Endothelial cell of umbilical vein (primary cell): Measurements from ENCODE around the gene CALU. TPM values are rescaled to one million over a fixed set of nuclear protein-coding genes. Genes with fewer than 3 reads are reported as not detected.

Source experiments
- BruUV-seq: library from RNA; stranded (reverse); fragments of 400-500 nt; replicated peaks from 2 replicates; lab custom pipeline; 2021; lab: Mats Ljungman, UMichigan
- CTCF ChIA-PET: fragments of 300-600, 350-600 bp; sonication (Branson Sonifier 250); formaldehyde crosslinking; loops from one replicate; lab custom pipeline; 2021; ENCODE audit warnings: antibody characterized with exemption, inconsistent platforms; lab: Charles Lee
- POLR2A ChIA-PET: fragments of 300-600, 350-600 bp; sonication (Branson Sonifier 250); formaldehyde crosslinking; loops from one replicate; lab custom pipeline; 2021; ENCODE audit warnings: antibody characterized with exemption, inconsistent platforms; lab: Charles Lee
- DNase-seq: peaks from one replicate; pipeline ENCODE4 v3.0.0-alpha.2; 2011; ENCODE audit warnings: low read depth, low spot score
- FAIRE-seq: peaks from 2 replicates; lab custom pipeline; 2011; peaks lifted over from hg19 to GRCh38; lab: Jason Lieb, UNC
- H2AFZ ChIP-seq: 2 replicates; pipeline ENCODE4 v1.6.0; 2012; ENCODE audit warnings: low read depth, low read length, control low read depth, inconsistent platforms
- H3K27ac ChIP-seq: 2 replicates; pipeline ENCODE4 v1.5.1; 2011; ENCODE audit warnings: low read depth, mild to moderate bottlenecking, control low read depth, low read length, moderate library complexity; ENCODE audit not compliant: insufficient read depth
- H3K27me3 ChIP-seq, 2 experiments: 2 replicates each; pipeline versions ENCODE4 v1.6.0 to v1.6.1; 2011; ENCODE audit warnings: low read length in 2 of 2, mixed read lengths in 1 of 2; ENCODE audit not compliant: control insufficient read depth in 2 of 2, insufficient read depth in 2 of 2
- H3K36me3 ChIP-seq, 2 experiments: 2 replicates in 1 of 2; 3 replicates in 1 of 2; pipeline ENCODE4 v1.5.1; 2011; ENCODE audit warnings: low read length in 2 of 2, mild to moderate bottlenecking in 1 of 2, moderate library complexity in 1 of 2; ENCODE audit not compliant: control insufficient read depth in 2 of 2, insufficient read depth in 2 of 2; ENCODE audit errors: extremely low read depth in 1 of 2
- H3K4me1 ChIP-seq: 3 replicates; pipeline ENCODE4 v1.5.1; 2011; ENCODE audit warnings: mild to moderate bottlenecking, low read length; ENCODE audit not compliant: control insufficient read depth, insufficient read depth; ENCODE audit errors: extremely low read depth
- H3K4me2 ChIP-seq: 2 replicates; pipeline ENCODE4 v1.6.1; 2011; ENCODE audit warnings: low read length, control low read depth, mixed read lengths; ENCODE audit not compliant: insufficient read depth
- H3K4me3 ChIP-seq, 3 experiments: fragments of 200-600 bp in 1 of 3; sonication (generic), shearing (Covaris generic) in 1 of 3; replicated peaks in 1 of 3; 2 replicates each; pipeline ENCODE4 v1.5.1; 2011 to 2016; ENCODE audit warnings: control low read depth in 3 of 3, low read length in 3 of 3, mild to moderate bottlenecking in 2 of 3, inconsistent platforms in 1 of 3, low read depth in 1 of 3, moderate library complexity in 1 of 3; ENCODE audit not compliant: insufficient read depth in 1 of 3
- H3K79me2 ChIP-seq: 2 replicates; pipeline ENCODE4 v1.6.0; 2012; ENCODE audit warnings: low read length, inconsistent platforms; ENCODE audit not compliant: control insufficient read depth, insufficient read depth
- H3K9ac ChIP-seq: replicated peaks from 2 replicates; pipeline ENCODE3; 2011; ENCODE audit warnings: low read length, control low read depth; ENCODE audit not compliant: insufficient read depth; ENCODE audit errors: extremely low read depth
- H3K9me1 ChIP-seq: replicated peaks from 3 replicates; pipeline ENCODE4 v1.6.0; 2011; ENCODE audit warnings: mild to moderate bottlenecking, low read length; ENCODE audit not compliant: control insufficient read depth, insufficient read depth; ENCODE audit errors: extremely low read depth
- H3K9me3 ChIP-seq: replicated peaks from 2 replicates; pipeline ENCODE4 v1.5.1; 2012; ENCODE audit warnings: low read length, inconsistent platforms; ENCODE audit not compliant: control insufficient read depth, insufficient read depth
- H4K20me1 ChIP-seq: replicated peaks from 2 replicates; pipeline ENCODE3; 2011; ENCODE audit warnings: mild to moderate bottlenecking, low read length; ENCODE audit not compliant: control insufficient read depth, insufficient read depth; ENCODE audit errors: extremely low read depth
- GATA2 ChIP-seq: IDR thresholded peaks from 2 replicates; pipeline ENCODE4 v1.7.0; 2011; ENCODE audit warnings: low read depth, mild to moderate bottlenecking, moderate library complexity, mixed read lengths, low read length; ENCODE audit not compliant: insufficient read length, insufficient read depth
- JUN ChIP-seq: IDR thresholded peaks from 2 replicates; pipeline ENCODE4 v1.6.1; 2011; ENCODE audit warnings: borderline replicate concordance, low read depth; ENCODE audit not compliant: insufficient read length, insufficient read depth
- POLR2AphosphoS5 ChIP-seq: IDR thresholded peaks from 2 replicates; pipeline ENCODE4 v1.6.1; 2012; ENCODE audit warnings: low read depth, mild to moderate bottlenecking, control low read depth, low read length, moderate library complexity; ENCODE audit not compliant: insufficient read depth
- dilution Hi-C: fragments of 300-500 bp; cut with MboI; formaldehyde crosslinking; loops from one replicate; pipeline ENCODE4 v1.15.0; 2019; ENCODE audit warnings: low sequenced_read_pairs; ENCODE audit not compliant: extremely low pct_ligation_motif_present
- intact Hi-C: fragments of 100-400 bp; cut with micrococcal nuclease; formaldehyde crosslinking; loops from one replicate; pipeline ENCODE4 v1.10.0; 2022
- polyA plus RNA-seq, 4 experiments: library from polyadenylated mRNA; depleted of rRNA in 3 of 4; stranded (reverse) in 3 of 4; unstranded in 1 of 4; fragments of >200 nt; gene quantifications; 2 replicates each; pipeline versions ENCODE4 v1.2.1 to v1.2.3, GENCODE V29; 2011 to 2012; ENCODE audit warnings: missing spikeins in 1 of 4
- total RNA-seq: library from RNA; stranded (reverse); gene quantifications from 2 replicates; pipeline ENCODE4 v1.2.3, GENCODE V29; 2021
- TF ChIP-seq, protein P1 (sequence below), 2 donors: IDR thresholded peaks; 1 replicate in 1 of 2; 2 replicates in 1 of 2; pipeline ENCODE4 v1.5.1; 2011; ENCODE audit warnings: low read length in 2 of 2, mild to moderate bottlenecking in 2 of 2, moderate library complexity in 2 of 2, control low read depth in 1 of 2, inconsistent platforms in 1 of 2, low read depth in 1 of 2; ENCODE audit not compliant: insufficient read depth in 1 of 2; ENCODE audit errors: extremely low read depth in 1 of 2

The CALU gene
- total and polyA plus RNA-seq, 2 donors (not counting 3 experiments of a cell fraction or from before 2014, with no cell fraction given), result 135 to 257 TPM

DNA sequence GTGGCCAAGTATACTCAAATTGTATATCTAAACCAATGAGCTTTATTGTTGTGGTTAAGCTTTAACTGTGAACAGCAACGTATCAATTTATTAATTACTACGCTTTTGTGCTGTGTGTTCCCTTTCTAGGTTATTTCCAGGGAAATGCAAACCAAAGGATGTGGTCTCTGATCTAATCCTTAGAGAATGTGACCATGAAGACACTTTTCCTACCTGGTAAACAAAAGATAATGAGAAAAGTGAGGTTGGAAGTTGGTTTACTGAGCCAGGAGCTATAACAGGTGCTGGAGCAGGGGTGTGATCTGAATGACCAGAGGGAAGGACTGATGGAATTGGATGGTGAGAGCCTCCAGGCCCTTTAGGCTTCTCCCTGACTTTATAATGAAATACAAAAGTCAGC lies 25.4 kb upstream of the CALU start:
- Histone ChIP-seq H3K9me3 (no peaks in the 10 kb centered on the region), H3K4me3 (no peak overlapping the region), H3K79me2 (no peaks in the 10 kb centered on the region), H2AFZ (no peak overlapping the region), H3K27ac (no peak overlapping the region), H3K9me1 (no peaks in the 10 kb centered on the region), H3K27me3 (no peaks in the 10 kb centered on the region), H4K20me1 (no peaks in the 10 kb centered on the region), H3K36me3 (no peaks in the 10 kb centered on the region), H3K9ac (no peak overlapping the region), H3K4me1 (peaks cover 8% of the 10 kb centered on the region), H3K4me2 (no peak overlapping the region)
- no peak for FAIRE-seq
- ChIA-PET CTCF (interaction anchor here (2.4 kb wide), 1 partner anchor 11 kb away, joined by 7 read pairs; no protein-coding TSS in a partner anchor), POLR2A (no interaction called here)
- dilution Hi-C loops (no loop called here), intact Hi-C loops (no loop called here)
- BruUV-seq, result no TSS peak
- TF ChIP-seq JUN (no peak), GATA2 (no peak), POLR2AphosphoS5 (no peak)
- TF ChIP-seq, protein P1, sequence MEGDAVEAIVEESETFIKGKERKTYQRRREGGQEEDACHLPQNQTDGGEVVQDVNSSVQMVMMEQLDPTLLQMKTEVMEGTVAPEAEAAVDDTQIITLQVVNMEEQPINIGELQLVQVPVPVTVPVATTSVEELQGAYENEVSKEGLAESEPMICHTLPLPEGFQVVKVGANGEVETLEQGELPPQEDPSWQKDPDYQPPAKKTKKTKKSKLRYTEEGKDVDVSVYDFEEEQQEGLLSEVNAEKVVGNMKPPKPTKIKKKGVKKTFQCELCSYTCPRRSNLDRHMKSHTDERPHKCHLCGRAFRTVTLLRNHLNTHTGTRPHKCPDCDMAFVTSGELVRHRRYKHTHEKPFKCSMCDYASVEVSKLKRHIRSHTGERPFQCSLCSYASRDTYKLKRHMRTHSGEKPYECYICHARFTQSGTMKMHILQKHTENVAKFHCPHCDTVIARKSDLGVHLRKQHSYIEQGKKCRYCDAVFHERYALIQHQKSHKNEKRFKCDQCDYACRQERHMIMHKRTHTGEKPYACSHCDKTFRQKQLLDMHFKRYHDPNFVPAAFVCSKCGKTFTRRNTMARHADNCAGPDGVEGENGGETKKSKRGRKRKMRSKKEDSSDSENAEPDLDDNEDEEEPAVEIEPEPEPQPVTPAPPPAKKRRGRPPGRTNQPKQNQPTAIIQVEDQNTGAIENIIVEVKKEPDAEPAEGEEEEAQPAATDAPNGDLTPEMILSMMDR (IDR thresholded peaks at IDR 0.05; ENCODE audit: extremely low read depth in 1 of 2, insufficient read depth in 1 of 2, low read depth in 1 of 2, low read length in 2 of 2), result no peak
- no peak for DNase-seq
